ENCODE results near the gene CYREN. TPM values are rescaled to one million over a fixed set of nuclear protein-coding genes. Genes with fewer than 3 reads are reported as not detected.

The CYREN gene
- total RNA-seq, 2 experiments from 2014 or later = 14.0 to 15.8 TPM

DNA sequence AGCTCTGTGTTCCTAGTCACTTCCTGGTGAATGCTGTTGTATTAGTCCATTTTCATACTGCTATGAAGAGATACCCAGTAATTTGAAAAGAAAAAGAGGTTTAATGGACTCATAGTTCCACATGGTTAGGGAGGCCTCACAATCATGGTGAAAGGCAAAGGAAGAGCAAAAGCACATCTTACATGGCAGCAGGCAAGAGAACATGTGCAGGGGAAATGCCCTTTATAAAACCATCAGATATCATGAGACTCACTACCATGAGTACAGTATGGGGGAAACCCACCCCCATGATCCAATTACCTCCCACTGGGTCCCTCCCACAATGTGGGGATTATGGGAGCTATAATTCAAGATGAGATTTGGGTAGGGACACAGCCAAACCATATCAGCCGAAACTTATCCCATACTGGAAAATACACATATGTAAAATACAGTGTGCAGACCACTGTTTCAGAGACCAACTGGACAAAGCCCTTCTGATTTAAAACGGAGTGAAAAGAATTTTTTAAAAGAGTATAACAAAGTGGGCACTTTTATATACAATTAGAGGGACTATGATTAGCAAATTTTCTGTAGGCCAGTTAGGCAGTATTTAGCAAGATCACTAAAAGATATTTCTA lies 8.0 kb downstream of the CYREN start:
- Mint-ChIP-seq H3K4me1 (ENCODE audit: low read depth) (peaks cover 38% of the 10 kb centered on the region), H3K36me3 (ENCODE audit: low read depth) (peaks cover 92% of the 10 kb centered on the region), H3K27me3 (no peaks in the 10 kb centered on the region), H3K27ac (no peak overlapping the region), H3K4me3 (no peak overlapping the region), H3K9me3 (peaks cover 5% of the 10 kb centered on the region)
- Histone ChIP-seq H3K27ac (ENCODE audit: low read depth in 1 of 2, low read length in 2 of 2) (no peak overlapping the region), H3K36me3 (ENCODE audit: insufficient read depth, low read length) (peaks cover 52% of the 10 kb centered on the region), H3K27me3 (ENCODE audit: control insufficient read depth in 1 of 2, insufficient read depth in 2 of 2, low read length in 2 of 2) (no peaks in the 10 kb centered on the region), H3K9me3 (ENCODE audit: control insufficient read depth in 1 of 2, insufficient read depth in 1 of 2, low read length in 2 of 2) (peaks cover 5 to 14% of the 10 kb centered on the region in 2 experiments), H3K4me1 (ENCODE audit: insufficient read depth, low read length) (peaks cover 36% of the 10 kb centered on the region), H3K4me3 (ENCODE audit: low read length) (no peak overlapping the region)
- CTCF ChIA-PET = interaction anchor here (1.3 kb wide), 1 partner anchor 8 kb away, joined by 4 read pairs; no protein-coding TSS in a partner anchor
- POLR2A ChIA-PET = interaction anchor here (5.3 kb wide), 1 partner anchor 14 kb away, joined by 35 read pairs; the partner anchor contains the start of gene TMEM140
- intact Hi-C loops (cut with DNase I, micrococcal nuclease) = loop anchor here in 1 of 2 experiments (10.0 kb wide), 3 partner anchors 298 to 708 kb away; partner anchors contain the start of genes AKR1B1 and STMP1
- ATAC-seq (ENCODE audit: poor library complexity) (no peak), DNase-seq (no peak)
- TF ChIP-seq, protein P1, sequence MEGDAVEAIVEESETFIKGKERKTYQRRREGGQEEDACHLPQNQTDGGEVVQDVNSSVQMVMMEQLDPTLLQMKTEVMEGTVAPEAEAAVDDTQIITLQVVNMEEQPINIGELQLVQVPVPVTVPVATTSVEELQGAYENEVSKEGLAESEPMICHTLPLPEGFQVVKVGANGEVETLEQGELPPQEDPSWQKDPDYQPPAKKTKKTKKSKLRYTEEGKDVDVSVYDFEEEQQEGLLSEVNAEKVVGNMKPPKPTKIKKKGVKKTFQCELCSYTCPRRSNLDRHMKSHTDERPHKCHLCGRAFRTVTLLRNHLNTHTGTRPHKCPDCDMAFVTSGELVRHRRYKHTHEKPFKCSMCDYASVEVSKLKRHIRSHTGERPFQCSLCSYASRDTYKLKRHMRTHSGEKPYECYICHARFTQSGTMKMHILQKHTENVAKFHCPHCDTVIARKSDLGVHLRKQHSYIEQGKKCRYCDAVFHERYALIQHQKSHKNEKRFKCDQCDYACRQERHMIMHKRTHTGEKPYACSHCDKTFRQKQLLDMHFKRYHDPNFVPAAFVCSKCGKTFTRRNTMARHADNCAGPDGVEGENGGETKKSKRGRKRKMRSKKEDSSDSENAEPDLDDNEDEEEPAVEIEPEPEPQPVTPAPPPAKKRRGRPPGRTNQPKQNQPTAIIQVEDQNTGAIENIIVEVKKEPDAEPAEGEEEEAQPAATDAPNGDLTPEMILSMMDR (IDR thresholded peaks at IDR 0.05) = no peak

DNA sequence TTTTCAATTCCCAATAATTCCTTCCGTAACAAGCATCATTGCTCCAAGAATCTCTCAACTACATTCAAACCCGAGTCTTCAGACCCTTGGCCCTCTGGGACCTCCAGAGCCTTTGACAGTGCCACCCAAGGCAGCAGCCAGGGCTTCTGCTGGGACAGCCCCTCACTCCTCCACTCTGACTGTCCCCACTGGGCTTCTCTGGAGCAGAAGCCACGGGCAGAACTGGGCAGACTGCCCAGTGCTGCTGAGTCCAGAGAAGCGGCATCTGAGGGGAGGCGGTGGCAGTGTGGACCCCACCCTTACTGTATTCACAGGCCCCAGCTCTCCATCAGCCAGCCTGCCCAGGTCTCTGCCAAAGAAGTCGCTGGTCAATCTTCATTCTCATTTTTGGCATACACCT lies 8.8 kb downstream of the CYREN start:
- peaks cover 34% of the 10 kb centered on the region for H3K4me1 ChIP-seq (ENCODE audit: insufficient read depth, low read length)
- H3K4me3 Mint-ChIP-seq = no peak overlapping the region
- peaks cover 7% of the 10 kb centered on the region for H3K9me3 Mint-ChIP-seq
- H3K4me3 ChIP-seq (ENCODE audit: low read length) = no peak overlapping the region
- H3K27ac ChIP-seq (ENCODE audit: low read depth in 1 of 2, low read length in 2 of 2) = no peak overlapping the region
- no peaks in the 10 kb centered on the region for H3K27me3 Mint-ChIP-seq
- H3K9me3 ChIP-seq (ENCODE audit: control insufficient read depth in 1 of 2, insufficient read depth in 1 of 2, low read length in 2 of 2) = peaks cover 11 to 14% of the 10 kb centered on the region in 2 experiments
- H3K36me3 ChIP-seq (ENCODE audit: insufficient read depth, low read length) = peaks cover 48% of the 10 kb centered on the region
- CTCF ChIA-PET = interaction anchor here (1.3 to 2.4 kb wide), 3 partner anchors 8 to 176 kb away, joined by 4 to 19 read pairs (median 5); partner anchors contain the start of genes AGBL3 and CYREN
- TF ChIP-seq, protein P1 (IDR thresholded peaks at IDR 0.05) = no peak
- no peaks in the 10 kb centered on the region for H3K27me3 ChIP-seq (ENCODE audit: control insufficient read depth in 1 of 2, insufficient read depth in 2 of 2, low read length in 2 of 2)
- ATAC-seq (ENCODE audit: poor library complexity) (no peak), DNase-seq (no peak)
- POLR2A ChIA-PET = interaction anchor here (1.6 kb wide), 1 partner anchor 14 kb away, joined by 5 read pairs; the partner anchor contains the start of gene TMEM140
- H3K4me1 Mint-ChIP-seq (ENCODE audit: low read depth) = peaks cover 38% of the 10 kb centered on the region
- peaks cover 92% of the 10 kb centered on the region for H3K36me3 Mint-ChIP-seq (ENCODE audit: low read depth)
- H3K27ac Mint-ChIP-seq = peak overlapping the region; percentile 29
- intact Hi-C loops (cut with DNase I, micrococcal nuclease) = loop anchor here in 1 of 2 experiments (10.0 kb wide), 3 partner anchors 297 to 707 kb away; partner anchors contain the start of genes AKR1B1 and STMP1

DNA sequence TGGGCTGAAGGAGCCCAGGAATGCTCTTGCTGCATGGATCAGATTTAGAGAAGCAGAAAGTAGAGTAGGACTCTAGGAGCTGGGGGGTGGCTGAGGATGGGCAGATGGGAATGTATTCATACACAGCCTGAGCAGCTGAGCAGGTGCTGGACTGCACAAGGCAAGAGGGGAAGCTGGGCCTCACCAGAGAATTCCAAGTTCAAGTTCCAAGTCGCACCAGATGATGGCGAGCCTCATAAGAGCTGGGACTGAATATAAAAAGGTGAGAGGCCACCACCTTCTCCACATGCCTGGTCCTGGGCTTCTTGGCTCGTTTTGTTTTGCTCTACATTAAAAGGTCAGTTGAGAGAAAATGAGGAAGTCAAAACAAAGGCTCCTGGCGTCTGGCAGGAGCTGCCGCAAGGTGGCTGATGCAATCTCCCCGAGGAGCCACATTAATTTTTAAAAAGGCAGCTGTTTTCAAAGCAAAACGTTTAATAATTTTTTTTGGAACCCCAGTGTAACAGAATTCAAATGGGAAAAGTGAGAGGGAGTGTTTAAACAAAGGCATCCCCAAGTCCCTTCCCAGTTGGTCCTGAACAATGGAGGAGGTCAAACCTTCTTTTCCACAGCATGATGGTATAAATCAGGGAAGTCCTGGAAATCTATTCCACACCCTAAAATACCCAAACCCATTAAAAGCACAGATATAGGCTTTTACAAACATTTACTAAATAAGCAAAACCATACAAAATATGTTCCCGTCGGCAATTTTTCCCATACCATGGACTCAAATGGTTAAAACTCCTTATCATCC lies 9.5 kb downstream of the CYREN start:
- Mint-ChIP-seq H3K9me3 (peaks cover 13% of the 10 kb centered on the region), H3K4me3 (no peak overlapping the region), H3K27me3 (no peaks in the 10 kb centered on the region), H3K36me3 (ENCODE audit: low read depth) (peaks cover 92% of the 10 kb centered on the region), H3K4me1 (ENCODE audit: low read depth) (peaks cover 35% of the 10 kb centered on the region), H3K27ac (peak overlapping the region; percentile 29)
- TF ChIP-seq, protein P1 (IDR thresholded peaks at IDR 0.05) = no peak
- no peak overlapping the region for H3K4me3 ChIP-seq (ENCODE audit: low read length)
- ChIA-PET POLR2A (interaction anchor here (0.9 to 1.8 kb wide), 3 partner anchors 9 to 13 kb away, joined by 3 to 7 read pairs (median 5); partner anchors contain the start of genes CYREN and TMEM140), CTCF (interaction anchor here (0.8 to 2.4 kb wide), 3 partner anchors 9 to 175 kb away, joined by 3 to 19 read pairs (median 5); partner anchors contain the start of genes AGBL3, CYREN and TMEM140)
- no peak overlapping the region for H3K27ac ChIP-seq (ENCODE audit: low read depth in 1 of 2, low read length in 2 of 2)
- ATAC-seq (ENCODE audit: poor library complexity) = no peak
- H3K27me3 ChIP-seq (ENCODE audit: control insufficient read depth in 1 of 2, insufficient read depth in 2 of 2, low read length in 2 of 2) = no peaks in the 10 kb centered on the region
- no peak for DNase-seq
- intact Hi-C loops (cut with DNase I, micrococcal nuclease) = loop anchor here in 1 of 2 experiments (10.0 kb wide), 3 partner anchors 296 to 706 kb away; partner anchors contain the start of genes AKR1B1 and STMP1
- peaks cover 32% of the 10 kb centered on the region for H3K4me1 ChIP-seq (ENCODE audit: insufficient read depth, low read length)
- H3K9me3 ChIP-seq (ENCODE audit: control insufficient read depth in 1 of 2, insufficient read depth in 1 of 2, low read length in 2 of 2) = peaks cover 14 to 17% of the 10 kb centered on the region in 2 experiments
- peaks cover 44% of the 10 kb centered on the region for H3K36me3 ChIP-seq (ENCODE audit: insufficient read depth, low read length)

Measured in CD4-positive, alpha-beta T cell (primary cell).